Kidney (tissue), 14 donors: ENCODE results near the gene SLC17A9. TPM values are rescaled to one million over a fixed set of nuclear protein-coding genes. Genes with fewer than 3 reads are reported as not detected.
A peak's percentile ranks its signal among the peaks of the same experiment; 100 is the strongest.

Experiments
- DNase-seq, 5 donors: peaks; one replicate each; pipeline ENCODE4 v3.0.0-alpha.2; 2013 to 2020
- FAIRE-seq: peaks from 2 replicates; lab custom pipeline; 2012; peaks lifted over from hg19 to GRCh38; lab: Jason Lieb, UNC
- H3K27ac ChIP-seq, 2 donors: one replicate each; pipeline ENCODE4 v1.7.0; 2013; ENCODE audit warnings: low read depth in 2 of 2, low read length in 2 of 2, inconsistent platforms in 1 of 2
- H3K27me3 ChIP-seq: one replicate; pipeline ENCODE4 v1.7.1; 2013; ENCODE audit warnings: low read length, inconsistent platforms; ENCODE audit not compliant: control insufficient read depth, insufficient read depth
- H3K36me3 ChIP-seq, 3 donors: one replicate each; pipeline versions ENCODE4 v1.7.0 to v1.7.1; 2013; ENCODE audit warnings: low read length in 3 of 3, control low read depth in 1 of 3, inconsistent platforms in 1 of 3; ENCODE audit not compliant: insufficient read depth in 3 of 3, control insufficient read depth in 2 of 3
- H3K4me1 ChIP-seq, 3 donors: one replicate each; pipeline versions ENCODE4 v1.7.0 to v1.7.1; 2013; ENCODE audit warnings: low read length in 3 of 3, inconsistent platforms in 1 of 3, low read depth in 1 of 3; ENCODE audit not compliant: control insufficient read depth in 2 of 3, insufficient read depth in 2 of 3
- H3K4me3 ChIP-seq, 3 donors: one replicate each; pipeline versions ENCODE4 v1.7.0 to v1.8.1; 2013; ENCODE audit warnings: low read length in 3 of 3, control low read depth in 1 of 3, inconsistent platforms in 1 of 3
- H3K9ac ChIP-seq, 3 donors: one replicate each; pipeline versions ENCODE4 v1.7.0 to v1.7.1; 2013; ENCODE audit warnings: low read length in 3 of 3, control low read depth in 1 of 3, inconsistent platforms in 1 of 3
- H3K9me3 ChIP-seq, 3 donors: one replicate each; pipeline versions ENCODE4 v1.7.0 to v1.7.1; 2013; ENCODE audit warnings: low read length in 3 of 3, control low read depth in 1 of 3, inconsistent platforms in 1 of 3; ENCODE audit not compliant: control insufficient read depth in 2 of 3, insufficient read depth in 1 of 3
- CTCF ChIP-seq: IDR thresholded peaks from 3 replicates; pipeline ENCODE4 v1.5.1; 2012; ENCODE audit warnings: mild to moderate bottlenecking, moderate library complexity, borderline replicate concordance; ENCODE audit not compliant: insufficient read depth; ENCODE audit errors: extremely low read depth
- intact Hi-C: fragments of 100-400 bp; cut with DNase I; formaldehyde crosslinking; loops from one replicate; pipeline ENCODE4 v1.11.1; 2022
- polyA plus RNA-seq: library from polyadenylated mRNA; stranded (reverse); fragments of 350-450 nt; fragmentation: Illumina TruSeq; extraction: RNeasy Lipid Tissue Mini Kit (QIAGEN cat#74804); gene quantifications from one replicate; pipeline ENCODE4 v1.2.3, GENCODE V29; 2014; ENCODE audit warnings: low read depth, low replicate concordance; ENCODE audit not compliant: insufficient read depth
- total RNA-seq: library from RNA; stranded (reverse); fragmentation: NEBNext Ultra II Directional; extraction: Animal tissue kit (Norgen Biotek cat#: 25700); gene quantifications from one replicate; pipeline ENCODE4 v1.2.1, GENCODE V29; 2021
- donor health status: control.
- donor health status: control.
- donor health status: control.
- donor health status: control.
- donor health status: control.
- donor health status: DM: yes; HTN: yes; CAD: no.
- donor health status: Normal renal cell carcinoma (clear cell type).

SLC17A9 gene
- total and polyA plus RNA-seq, 2 donors from 2014 or later: 2.0 to 9.5 TPM

DNA sequence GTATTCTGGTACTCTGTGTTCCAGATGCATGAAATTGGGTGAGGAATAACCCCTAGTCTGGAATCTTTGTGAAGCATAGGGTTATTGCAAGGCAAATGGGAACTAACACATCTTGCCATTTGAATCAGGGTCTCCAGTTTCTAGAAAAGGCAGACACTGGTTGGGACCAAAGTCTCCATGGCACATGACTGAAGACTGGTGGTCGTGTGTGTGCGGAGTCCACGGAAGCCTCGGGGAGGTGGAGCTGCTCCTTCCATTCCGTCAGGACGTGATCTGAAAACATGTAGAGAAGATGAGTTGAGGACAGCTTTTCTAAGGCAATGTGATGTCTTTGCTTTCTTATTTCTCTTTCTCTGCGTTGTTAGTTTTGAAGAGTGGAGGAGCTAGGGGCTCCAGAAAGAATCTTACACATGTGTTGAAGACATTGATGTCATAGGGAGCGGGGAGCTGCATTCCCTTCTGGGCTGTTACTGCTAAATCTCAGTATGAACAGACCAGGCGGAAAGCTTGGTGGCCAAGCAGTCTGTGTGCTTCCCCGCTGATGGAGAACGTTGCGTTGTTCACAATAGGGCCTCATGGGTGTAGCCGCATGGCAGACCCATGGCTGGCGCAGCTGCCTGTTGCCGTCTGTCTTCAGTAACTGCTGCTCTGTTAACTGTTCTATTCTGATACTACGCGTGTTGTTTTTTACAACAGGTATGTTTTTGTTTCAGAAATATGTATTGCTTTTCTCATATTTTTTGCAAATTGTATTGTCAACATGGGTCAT, 4.8 kb upstream of the SLC17A9 start:
- H3K9ac ChIP-seq: no peak overlapping the region
- peaks cover 0 to 3% (median 0%) of the 10 kb centered on the region in 3 donors for H3K4me1 ChIP-seq
- no peak overlapping the region for H3K27ac ChIP-seq
- intact Hi-C loops: no loop called here
- FAIRE-seq (no peak), DNase-seq (peak in 1 of 5 donors; percentile 10)
- no peaks in the 10 kb centered on the region for H3K9me3 ChIP-seq
- peaks cover 4 to 56% (median 34%) of the 10 kb centered on the region in 3 donors for H3K36me3 ChIP-seq
- TF ChIP-seq CTCF: no peak
- no peaks in the 10 kb centered on the region for H3K27me3 ChIP-seq
- H3K4me3 ChIP-seq: no peak overlapping the region

GRCh38 chr20:62949153-62949821, 3.2 kb upstream of the SLC17A9 start:
- DNase-seq (no peak), FAIRE-seq (no peak)
- Histone ChIP-seq H3K9me3 (no peaks in the 10 kb centered on the region), H3K27ac (no peak overlapping the region), H3K36me3 (peaks cover 4 to 46% (median 28%) of the 10 kb centered on the region in 3 donors), H3K4me3 (no peak overlapping the region), H3K4me1 (peaks cover 0 to 13% (median 0%) of the 10 kb centered on the region in 3 donors), H3K9ac (no peak overlapping the region), H3K27me3 (no peaks in the 10 kb centered on the region)
- TF ChIP-seq CTCF: no peak
- intact Hi-C loops: no loop called here

- DNase-seq (peak in 1 of 5 donors; percentile 40), FAIRE-seq (no peak)
- Histone ChIP-seq H3K36me3 (peaks cover 4 to 39% (median 26%) of the 10 kb centered on the region in 3 donors), H3K4me1 (peaks cover 0 to 18% (median 0%) of the 10 kb centered on the region in 3 donors), H3K4me3 (no peak overlapping the region), H3K9ac (no peak overlapping the region), H3K27ac (no peak overlapping the region), H3K9me3 (no peaks in the 10 kb centered on the region), H3K27me3 (no peaks in the 10 kb centered on the region)
- no peak for TF ChIP-seq CTCF
- intact Hi-C loops: no loop called here
Measured at GRCh38 chr20:62949962-62950361, 2.5 kb upstream of the SLC17A9 start.
